HFF-Myc (cell line): ENCODE data around the gene SRGAP3.

ENCODE experiments used
- DNase-seq: peaks from one replicate; pipeline ENCODE4 v3.0.0-alpha.2; 2011; ENCODE audit warnings: low read depth; ENCODE audit errors: extremely low read depth
- H3K4me3 ChIP-seq: replicated peaks from 2 replicates; pipeline ENCODE4 v1.5.1; 2011; ENCODE audit warnings: low read depth, mild to moderate bottlenecking, control low read depth, low read length
- CTCF ChIP-seq: IDR thresholded peaks from 2 replicates; pipeline ENCODE4 v1.5.1; 2012; ENCODE audit warnings: mild to moderate bottlenecking, low read depth, low read length, control low read depth; ENCODE audit errors: missing control alignments

SRGAP3 gene

GRCh38 chr3:9211155-9211950, 38.1 kb downstream of the SRGAP3 start:
- peak; percentile 79 for DNase-seq
- TF ChIP-seq CTCF: no peak
- no peak overlapping the region for H3K4me3 ChIP-seq

- no peak overlapping the region for H3K4me3 ChIP-seq
- no peak for DNase-seq
- no peak for TF ChIP-seq CTCF
Measured at GRCh38 chr3:9209777-9210176, 39.7 kb downstream of the SRGAP3 start.

- DNase-seq: no peak
- TF ChIP-seq CTCF: no peak
- H3K4me3 ChIP-seq: no peak overlapping the region
Measured at GRCh38 chr3:9208605-9209152, 40.8 kb downstream of the SRGAP3 start.

GRCh38 chr3:9207116-9207763, 42.2 kb downstream of the SRGAP3 start:
- no peak overlapping the region for H3K4me3 ChIP-seq
- DNase-seq: no peak
- no peak for TF ChIP-seq CTCF

GRCh38 chr3:9206287-9206686, 43.2 kb downstream of the SRGAP3 start:
- TF ChIP-seq CTCF: no peak
- H3K4me3 ChIP-seq: no peak overlapping the region
- no peak for DNase-seq

- no peak for TF ChIP-seq CTCF
- no peak overlapping the region for H3K4me3 ChIP-seq
- DNase-seq: no peak
Measured at GRCh38 chr3:9205345-9206143, 43.9 kb downstream of the SRGAP3 start.
